Measurements from ENCODE around the gene FRS2.
A peak's percentile ranks its signal among the peaks of the same experiment; 100 is the strongest.

The FRS2 gene

DNA sequence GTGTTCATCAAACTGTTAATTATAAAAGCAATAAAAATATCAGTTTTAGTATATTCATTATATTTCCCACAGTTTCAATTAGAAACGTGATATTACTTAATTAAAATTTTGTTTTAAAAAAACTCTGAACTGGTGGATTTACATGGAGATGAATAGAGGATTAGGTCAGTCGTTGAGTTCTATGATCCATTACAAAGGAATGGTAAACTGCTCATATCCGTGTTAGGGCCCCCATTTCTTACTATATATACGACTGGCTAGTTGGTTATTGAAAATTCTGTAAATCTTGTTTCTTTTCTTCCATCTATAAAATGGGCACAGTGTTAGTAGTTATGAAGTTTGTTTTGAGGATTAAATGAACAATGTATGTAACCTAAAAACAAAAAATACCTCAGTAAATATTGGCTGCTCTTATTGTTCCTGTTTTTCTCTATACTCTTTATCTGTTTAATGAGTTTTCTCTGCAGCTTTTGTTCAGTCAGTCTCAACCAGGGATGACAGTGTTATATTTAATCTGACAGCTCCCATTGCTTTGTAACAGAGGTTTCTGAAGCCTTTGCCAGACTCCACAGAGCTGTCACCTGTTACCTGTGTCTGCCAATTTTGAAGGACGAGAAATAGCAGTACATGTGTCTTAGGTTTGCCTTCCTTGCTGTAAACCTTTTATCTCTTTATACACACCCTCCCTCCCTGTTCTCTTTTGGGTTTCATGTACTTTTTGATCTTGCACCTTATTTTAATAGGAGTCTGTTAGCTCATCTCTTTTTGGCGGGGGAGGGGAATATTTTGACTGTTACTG, 41.5 kb downstream of the FRS2 start:
- no peak overlapping the region for H4K8ac ChIP-seq (ENCODE audit: low read length)
- H3K27ac ChIP-seq (ENCODE audit: low read length, poor library complexity, severe bottlenecking) = no peak overlapping the region
- H3K27me3 ChIP-seq (ENCODE audit: control insufficient read depth in 1 of 2, insufficient read depth in 1 of 2, low read length in 2 of 2) = no peaks in the 10 kb centered on the region
- peak; percentile 35 for DNase-seq
- H2BK120ac ChIP-seq (ENCODE audit: low read depth, low read length) = no peak overlapping the region
- no peak overlapping the region for H2AFZ ChIP-seq (ENCODE audit: low read depth, low read length)
- no peak overlapping the region for H3K4ac ChIP-seq (ENCODE audit: low read depth in 1 of 2, low read length in 2 of 2)
- no peak overlapping the region for H2BK5ac ChIP-seq (ENCODE audit: low read depth, low read length, poor library complexity, severe bottlenecking)
- H2BK12ac ChIP-seq (ENCODE audit: low read length in 2 of 2) = no peak overlapping the region
- no peak overlapping the region for H4K91ac ChIP-seq (ENCODE audit: low read length)
- H3K4me1 ChIP-seq (ENCODE audit: control insufficient read depth, insufficient read depth, low read depth, low read length) = peaks cover 6% of the 10 kb centered on the region
- no peak overlapping the region for H2BK15ac ChIP-seq (ENCODE audit: low read depth, poor library complexity, severe bottlenecking)
- WGBS = 0% methylated on average over 1 of the region's 6 CpGs
- peak overlapping the region; percentile 29 for H3K4me2 ChIP-seq (ENCODE audit: low read length, poor library complexity, severe bottlenecking)
- no peaks in the 10 kb centered on the region for H3K79me1 ChIP-seq (replicated peaks; ENCODE audit: low read length, poor library complexity, severe bottlenecking)
- no peaks in the 10 kb centered on the region for H3K36me3 ChIP-seq (ENCODE audit: control insufficient read depth in 1 of 2, insufficient read depth in 2 of 2, low read depth in 1 of 2, low read length in 2 of 2)
- no peak overlapping the region for H3K14ac ChIP-seq (ENCODE audit: low read length in 2 of 2)
- H2AK5ac ChIP-seq (ENCODE audit: low read length, severe bottlenecking) = peak overlapping the region; percentile 91
- no peak overlapping the region for H3K23ac ChIP-seq (ENCODE audit: low read length in 2 of 2)
- no peak overlapping the region for H3K9ac ChIP-seq (ENCODE audit: low read length)
- H3K18ac ChIP-seq (ENCODE audit: low read depth in 1 of 2, low read length in 2 of 2) = no peak overlapping the region
- H3K4me3 ChIP-seq (ENCODE audit: insufficient read depth in 1 of 2, low read depth in 1 of 2, low read length in 2 of 2) = no peak overlapping the region
- no peaks in the 10 kb centered on the region for H3K9me3 ChIP-seq (ENCODE audit: control insufficient read depth, low read length)

DNA sequence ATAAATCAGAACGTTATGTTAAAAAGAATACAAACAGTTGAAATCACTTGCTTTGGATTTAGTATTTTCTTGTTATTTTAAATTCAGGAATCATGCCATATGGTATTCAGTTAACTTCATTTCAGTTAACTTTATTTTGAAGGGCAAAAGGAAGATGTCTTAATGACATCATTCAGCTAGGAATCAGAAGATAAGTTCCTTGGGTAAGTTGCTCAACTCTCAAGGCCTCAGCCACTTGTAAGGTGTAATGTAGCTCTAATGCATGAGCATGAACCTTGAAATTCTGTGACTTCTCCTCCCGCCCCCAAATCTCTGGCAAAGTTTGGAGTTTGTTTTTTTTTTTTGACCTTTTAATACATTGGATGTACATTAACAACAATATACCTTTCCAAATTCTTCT, 42.6 kb downstream of the FRS2 start:
- Histone ChIP-seq H4K8ac (ENCODE audit: low read length) (no peak overlapping the region), H3K4me2 (ENCODE audit: low read length, poor library complexity, severe bottlenecking) (no peak overlapping the region), H2BK5ac (ENCODE audit: low read depth, low read length, poor library complexity, severe bottlenecking) (no peak overlapping the region), H2BK15ac (ENCODE audit: low read depth, poor library complexity, severe bottlenecking) (no peak overlapping the region), H4K91ac (ENCODE audit: low read length) (no peak overlapping the region), H2AFZ (ENCODE audit: low read depth, low read length) (no peak overlapping the region), H3K18ac (ENCODE audit: low read depth in 1 of 2, low read length in 2 of 2) (no peak overlapping the region), H3K14ac (ENCODE audit: low read length in 2 of 2) (no peak overlapping the region), H3K4me3 (ENCODE audit: insufficient read depth in 1 of 2, low read depth in 1 of 2, low read length in 2 of 2) (no peak overlapping the region), H2AK5ac (ENCODE audit: low read length, severe bottlenecking) (no peak overlapping the region), H3K79me1 (replicated peaks; ENCODE audit: low read length, poor library complexity, severe bottlenecking) (no peaks in the 10 kb centered on the region), H2BK12ac (ENCODE audit: low read length in 2 of 2) (no peak overlapping the region), H3K27ac (ENCODE audit: low read length, poor library complexity, severe bottlenecking) (peak overlapping the region; percentile 65), H3K9ac (ENCODE audit: low read length) (no peak overlapping the region), H3K36me3 (ENCODE audit: control insufficient read depth in 1 of 2, insufficient read depth in 2 of 2, low read depth in 1 of 2, low read length in 2 of 2) (no peaks in the 10 kb centered on the region), H3K4ac (ENCODE audit: low read depth in 1 of 2, low read length in 2 of 2) (no peak overlapping the region), H3K4me1 (ENCODE audit: control insufficient read depth, insufficient read depth, low read depth, low read length) (peaks cover 6% of the 10 kb centered on the region), H3K23ac (ENCODE audit: low read length in 2 of 2) (no peak overlapping the region), H2BK120ac (ENCODE audit: low read depth, low read length) (no peak overlapping the region), H3K27me3 (ENCODE audit: control insufficient read depth in 1 of 2, insufficient read depth in 1 of 2, low read length in 2 of 2) (no peaks in the 10 kb centered on the region), H3K9me3 (ENCODE audit: control insufficient read depth, low read length) (no peaks in the 10 kb centered on the region)
- DNase-seq = peak; percentile 50
- no CpG with 5 or more reads among the region's 2 CpGs for WGBS

DNA sequence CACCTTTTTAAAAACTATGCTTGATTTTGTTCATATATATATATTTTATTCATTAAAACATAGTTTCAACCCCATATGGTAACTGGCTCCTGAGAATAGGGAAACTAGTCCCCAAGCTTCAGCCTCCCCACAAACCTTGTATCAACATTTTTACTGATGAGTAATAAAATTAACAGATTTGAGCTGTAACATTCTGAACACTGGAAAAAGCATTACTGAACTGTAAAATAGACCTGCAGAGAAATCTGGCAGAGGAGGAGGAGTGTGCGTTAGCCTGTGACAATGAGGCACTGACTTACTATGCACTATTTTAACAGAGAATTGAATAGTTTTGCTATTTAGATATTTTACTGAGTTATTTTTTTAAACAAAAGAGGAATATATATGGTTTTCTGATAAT, 43.1 kb downstream of the FRS2 start:
- Histone ChIP-seq H3K79me1 (replicated peaks; ENCODE audit: low read length, poor library complexity, severe bottlenecking) (no peaks in the 10 kb centered on the region), H2BK12ac (ENCODE audit: low read length in 2 of 2) (no peak overlapping the region), H2BK5ac (ENCODE audit: low read depth, low read length, poor library complexity, severe bottlenecking) (no peak overlapping the region), H3K14ac (ENCODE audit: low read length in 2 of 2) (no peak overlapping the region), H3K4me1 (ENCODE audit: control insufficient read depth, insufficient read depth, low read depth, low read length) (peaks cover 6% of the 10 kb centered on the region), H3K9me3 (ENCODE audit: control insufficient read depth, low read length) (no peaks in the 10 kb centered on the region), H2BK120ac (ENCODE audit: low read depth, low read length) (no peak overlapping the region), H3K18ac (ENCODE audit: low read depth in 1 of 2, low read length in 2 of 2) (no peak overlapping the region), H2AFZ (ENCODE audit: low read depth, low read length) (no peak overlapping the region), H2AK5ac (ENCODE audit: low read length, severe bottlenecking) (no peak overlapping the region), H3K4me3 (ENCODE audit: insufficient read depth in 1 of 2, low read depth in 1 of 2, low read length in 2 of 2) (no peak overlapping the region), H4K91ac (ENCODE audit: low read length) (no peak overlapping the region), H2BK15ac (ENCODE audit: low read depth, poor library complexity, severe bottlenecking) (no peak overlapping the region), H3K4ac (ENCODE audit: low read depth in 1 of 2, low read length in 2 of 2) (no peak overlapping the region), H3K27me3 (ENCODE audit: control insufficient read depth in 1 of 2, insufficient read depth in 1 of 2, low read length in 2 of 2) (no peaks in the 10 kb centered on the region), H3K23ac (ENCODE audit: low read length in 2 of 2) (no peak overlapping the region), H3K36me3 (ENCODE audit: control insufficient read depth in 1 of 2, insufficient read depth in 2 of 2, low read depth in 1 of 2, low read length in 2 of 2) (no peaks in the 10 kb centered on the region), H3K9ac (ENCODE audit: low read length) (no peak overlapping the region), H4K8ac (ENCODE audit: low read length) (no peak overlapping the region), H3K27ac (ENCODE audit: low read length, poor library complexity, severe bottlenecking) (peak overlapping the region; percentile 56), H3K4me2 (ENCODE audit: low read length, poor library complexity, severe bottlenecking) (no peak overlapping the region)
- DNase-seq = no peak
- WGBS = no CpG with 5 or more reads among the region's 1 CpG

DNA sequence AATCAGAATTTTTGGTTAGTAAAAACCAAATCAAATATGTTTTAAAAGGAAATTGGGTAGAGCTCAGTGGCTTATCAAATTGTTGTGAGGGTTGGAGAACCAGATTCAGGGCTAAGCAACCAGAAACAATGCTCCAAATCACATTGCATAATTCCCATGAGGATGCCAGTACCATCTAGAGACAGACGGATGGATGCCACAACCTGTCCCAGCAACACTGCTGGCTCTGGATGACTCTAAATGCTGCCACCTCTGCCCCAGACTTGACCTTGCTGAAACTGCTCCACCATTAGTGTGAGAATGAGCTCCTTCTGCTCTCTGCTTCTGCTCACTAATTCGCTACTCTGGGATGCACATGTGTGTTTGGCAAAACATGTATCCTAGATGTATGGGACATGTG, 43.9 kb downstream of the FRS2 start:
- Histone ChIP-seq H3K79me1 (replicated peaks; ENCODE audit: low read length, poor library complexity, severe bottlenecking) (no peaks in the 10 kb centered on the region), H2BK120ac (ENCODE audit: low read depth, low read length) (no peak overlapping the region), H3K4me3 (ENCODE audit: insufficient read depth in 1 of 2, low read depth in 1 of 2, low read length in 2 of 2) (no peak overlapping the region), H3K4me1 (ENCODE audit: control insufficient read depth, insufficient read depth, low read depth, low read length) (peaks cover 6% of the 10 kb centered on the region), H2BK12ac (ENCODE audit: low read length in 2 of 2) (no peak overlapping the region), H3K4ac (ENCODE audit: low read depth in 1 of 2, low read length in 2 of 2) (no peak overlapping the region), H3K36me3 (ENCODE audit: control insufficient read depth in 1 of 2, insufficient read depth in 2 of 2, low read depth in 1 of 2, low read length in 2 of 2) (no peaks in the 10 kb centered on the region), H4K91ac (ENCODE audit: low read length) (no peak overlapping the region), H2BK15ac (ENCODE audit: low read depth, poor library complexity, severe bottlenecking) (no peak overlapping the region), H2AK5ac (ENCODE audit: low read length, severe bottlenecking) (peak overlapping the region; percentile 1), H3K18ac (ENCODE audit: low read depth in 1 of 2, low read length in 2 of 2) (no peak overlapping the region), H3K14ac (ENCODE audit: low read length in 2 of 2) (no peak overlapping the region), H2AFZ (ENCODE audit: low read depth, low read length) (no peak overlapping the region), H3K27me3 (ENCODE audit: control insufficient read depth in 1 of 2, insufficient read depth in 1 of 2, low read length in 2 of 2) (no peaks in the 10 kb centered on the region), H3K23ac (ENCODE audit: low read length in 2 of 2) (no peak overlapping the region), H3K9ac (ENCODE audit: low read length) (no peak overlapping the region), H3K4me2 (ENCODE audit: low read length, poor library complexity, severe bottlenecking) (no peak overlapping the region), H4K8ac (ENCODE audit: low read length) (no peak overlapping the region), H2BK5ac (ENCODE audit: low read depth, low read length, poor library complexity, severe bottlenecking) (no peak overlapping the region), H3K27ac (ENCODE audit: low read length, poor library complexity, severe bottlenecking) (no peak overlapping the region), H3K9me3 (ENCODE audit: control insufficient read depth, low read length) (no peaks in the 10 kb centered on the region)
- no peak for DNase-seq
- WGBS = 100% methylated on average over 2 of the region's 2 CpGs

Data from mesenchymal stem cell (in vitro differentiated cells and primary cell).